ENCODE data around the gene TGM2.

TGM2 gene

DNA sequence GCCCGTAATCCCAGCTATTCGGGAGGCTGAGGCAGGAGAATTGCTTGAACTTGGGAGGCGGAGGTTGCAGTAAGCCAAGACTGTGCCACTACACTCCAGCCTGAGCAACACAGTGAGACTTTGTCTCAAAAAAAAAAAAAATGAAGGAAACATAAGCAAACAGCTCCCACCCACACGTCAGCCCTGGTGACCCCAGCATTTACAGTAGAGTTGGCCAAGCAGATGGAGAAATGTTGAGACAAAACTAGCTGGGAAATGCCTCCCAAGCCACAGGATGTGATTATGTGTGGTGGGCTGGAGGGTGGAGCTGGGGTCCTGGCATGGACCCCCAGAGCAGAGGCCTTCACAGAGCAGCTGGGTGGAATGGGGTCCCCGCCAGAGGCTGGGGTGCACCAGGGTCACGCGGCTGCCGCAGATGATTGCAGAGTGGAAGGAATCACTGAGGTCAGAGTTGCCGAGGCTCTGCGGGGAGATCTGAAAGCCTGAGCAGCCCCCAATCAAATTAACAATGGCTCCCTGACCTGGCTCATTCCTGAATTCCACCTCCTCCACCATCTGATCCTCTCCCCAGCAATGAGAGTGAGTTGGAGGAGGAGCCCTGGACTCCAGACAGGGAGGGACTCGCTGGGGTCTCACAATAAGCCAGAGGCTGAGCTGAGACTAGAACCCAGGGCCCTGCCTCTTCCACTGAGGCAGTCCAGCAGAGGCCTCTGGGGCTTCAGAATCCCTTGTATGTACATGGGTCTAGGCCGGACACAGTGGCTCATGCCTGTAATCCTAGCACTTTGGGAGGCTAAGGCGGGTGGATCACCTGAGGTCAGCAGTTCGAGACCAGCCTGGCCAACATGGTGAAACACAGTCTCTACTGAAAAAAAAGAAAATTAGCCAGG lies 34.7 kb upstream of the TGM2 start:
- no peak for DNase-seq (ENCODE audit: low spot score)

DNA sequence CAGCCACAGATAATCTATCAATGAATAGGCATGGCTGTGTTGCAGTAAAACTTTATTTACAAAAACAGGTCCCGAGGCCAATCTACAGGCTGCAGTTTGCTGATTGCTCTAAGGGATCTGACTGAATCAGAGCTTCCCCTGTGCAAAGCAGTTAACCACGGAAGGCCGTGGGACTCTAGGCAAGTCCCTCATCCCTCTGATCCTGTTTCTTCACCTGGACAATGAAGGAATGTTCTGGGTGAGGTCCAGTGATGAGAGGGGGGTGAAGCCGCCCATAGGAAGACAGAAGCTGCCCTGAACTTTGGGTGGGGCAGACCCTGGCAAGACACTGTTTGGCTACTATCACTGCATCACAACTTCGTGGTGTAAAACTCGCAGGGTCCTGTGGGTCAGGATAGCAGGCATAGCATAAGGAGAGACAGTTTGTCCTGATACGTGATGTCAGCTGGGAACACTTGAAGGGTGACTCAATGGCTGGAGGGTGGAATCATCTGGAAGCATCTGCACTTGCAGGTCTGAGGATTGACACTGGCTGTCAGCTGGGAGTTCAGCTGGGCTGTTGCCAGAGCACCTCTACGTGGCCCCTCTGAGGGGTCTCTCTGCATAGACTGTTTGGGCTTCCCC lies 33.3 kb upstream of the TGM2 start:
- no peak for DNase-seq (ENCODE audit: low spot score)

DNA sequence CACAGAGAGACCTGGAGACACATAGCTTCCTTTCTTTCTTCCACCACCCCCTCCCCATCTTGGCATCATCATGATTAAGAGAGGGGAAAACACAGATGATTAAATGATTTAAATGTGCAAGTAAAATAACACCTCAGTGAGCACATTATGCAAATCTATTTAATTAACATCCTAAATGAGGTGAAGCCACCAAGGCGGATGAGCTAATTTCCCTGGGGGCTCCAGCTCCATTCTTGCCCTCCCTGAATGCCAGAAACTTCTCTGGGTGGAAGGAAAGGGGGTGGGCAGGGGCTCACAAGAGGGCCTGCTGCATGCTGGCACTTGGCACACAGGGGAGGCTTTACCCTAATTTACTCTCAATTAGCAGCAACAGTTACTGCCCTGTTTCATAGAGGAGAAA lies 32.5 kb upstream of the TGM2 start:
- no peak for DNase-seq (ENCODE audit: low spot score)

DNA sequence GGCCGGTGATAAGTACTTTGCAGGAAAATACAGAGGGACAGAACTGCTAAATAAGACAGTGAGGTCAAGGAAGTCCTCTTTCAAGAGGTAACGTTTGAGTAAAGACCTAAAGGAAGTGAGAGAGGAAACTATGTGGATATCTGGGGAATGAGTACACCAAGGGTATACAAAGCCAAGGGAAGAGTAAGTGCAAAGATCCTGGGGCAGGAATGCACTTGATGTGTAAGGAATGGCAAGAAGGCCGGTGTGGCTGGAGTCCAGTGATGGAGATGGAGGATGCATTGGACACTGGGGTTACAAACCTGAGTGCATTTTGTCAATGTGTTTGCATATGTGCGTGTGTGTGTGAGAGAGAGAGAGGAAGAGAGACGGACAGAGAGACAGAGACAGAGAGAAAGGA lies 32.1 kb upstream of the TGM2 start:
- DNase-seq (ENCODE audit: low spot score), result no peak

DNA sequence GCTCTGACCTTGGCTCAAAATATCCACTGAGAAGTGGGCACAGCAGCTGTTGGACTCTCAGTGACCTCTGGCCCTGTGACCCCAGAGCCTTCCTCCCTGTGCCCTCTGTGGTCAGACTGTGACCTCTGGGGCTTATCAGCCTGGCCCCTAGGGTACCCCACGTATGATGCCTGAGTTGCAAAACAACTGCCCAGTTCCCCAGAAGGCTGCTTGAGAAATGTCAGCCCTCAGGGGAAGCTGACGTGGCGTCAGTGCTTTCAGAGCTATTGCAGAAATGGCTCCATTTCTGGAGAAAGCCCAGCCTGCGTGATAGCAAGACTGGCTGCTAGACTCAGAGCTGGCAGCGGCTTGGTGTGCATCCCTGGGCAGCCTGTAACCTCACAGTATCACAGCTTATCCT lies 31.5 kb upstream of the TGM2 start:
- DNase-seq (ENCODE audit: low spot score), result no peak

DNA sequence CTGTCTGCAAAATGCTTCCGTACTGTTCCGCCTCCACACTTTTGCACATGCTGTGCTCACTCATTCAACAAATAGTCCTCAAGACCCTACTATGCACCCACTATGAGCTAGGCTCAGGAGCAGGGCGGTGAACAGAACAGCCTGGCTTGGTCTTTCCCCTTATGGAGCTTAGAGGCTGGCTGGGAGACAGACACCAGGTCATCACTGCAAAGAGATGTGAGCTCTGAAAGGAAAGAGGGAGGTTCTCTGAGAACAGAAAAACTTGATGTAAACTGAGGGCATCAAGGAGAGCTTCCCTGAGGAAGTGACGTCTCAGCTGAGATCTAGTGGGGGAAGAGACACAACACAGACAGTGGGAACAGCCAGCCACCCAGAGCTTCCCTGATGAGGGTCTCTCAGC lies 31.0 kb upstream of the TGM2 start:
- no peak for DNase-seq (ENCODE audit: low spot score)

DNA sequence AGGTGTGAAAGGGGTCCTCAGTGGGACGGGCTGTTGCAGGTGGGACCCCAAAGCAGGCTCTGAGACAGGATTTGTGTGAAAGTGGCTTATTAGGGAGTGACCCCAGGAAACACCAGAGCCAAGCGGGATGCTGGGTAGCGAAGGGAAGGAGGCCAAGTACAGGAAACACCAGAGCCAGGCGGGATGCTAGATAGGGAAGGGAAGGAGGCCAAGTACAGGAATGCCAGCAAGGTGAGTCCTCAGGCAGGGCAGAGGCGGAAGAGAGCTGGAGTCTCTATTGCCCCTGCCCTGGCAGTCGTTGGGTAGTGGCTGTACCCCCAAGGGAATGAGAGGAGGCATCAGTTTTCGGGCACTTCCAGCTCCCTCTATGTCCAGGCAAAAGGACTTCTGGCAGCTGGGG lies 30.5 kb upstream of the TGM2 start:
- no peak for DNase-seq (ENCODE audit: low spot score)

DNA sequence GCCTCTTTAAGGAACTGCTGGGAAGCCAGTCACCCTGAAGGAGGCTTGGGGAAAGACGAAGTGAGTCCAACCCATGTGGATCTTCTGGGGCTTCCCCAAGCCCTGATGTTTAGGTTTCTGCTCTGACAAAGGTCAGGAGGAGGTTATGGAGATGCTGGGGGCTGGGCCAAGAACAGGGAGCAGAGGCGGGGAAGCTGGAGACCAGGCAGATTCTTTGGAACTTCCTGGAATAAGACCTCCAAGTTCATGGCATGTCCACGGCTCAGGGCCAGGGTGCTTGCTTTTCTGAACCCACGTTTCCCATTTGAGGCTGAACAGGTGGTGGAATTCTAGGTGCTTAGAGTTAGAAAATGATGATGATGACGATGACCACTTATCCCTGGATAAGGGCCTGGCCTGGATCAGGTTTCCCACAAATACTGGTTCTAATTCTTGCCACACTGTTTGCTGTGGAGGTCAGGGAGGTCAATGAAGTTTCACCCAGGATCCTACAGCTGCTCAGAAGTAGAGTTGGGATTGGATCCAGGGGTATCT lies 30.0 kb upstream of the TGM2 start:
- no peak for DNase-seq (ENCODE audit: low spot score)

DNA sequence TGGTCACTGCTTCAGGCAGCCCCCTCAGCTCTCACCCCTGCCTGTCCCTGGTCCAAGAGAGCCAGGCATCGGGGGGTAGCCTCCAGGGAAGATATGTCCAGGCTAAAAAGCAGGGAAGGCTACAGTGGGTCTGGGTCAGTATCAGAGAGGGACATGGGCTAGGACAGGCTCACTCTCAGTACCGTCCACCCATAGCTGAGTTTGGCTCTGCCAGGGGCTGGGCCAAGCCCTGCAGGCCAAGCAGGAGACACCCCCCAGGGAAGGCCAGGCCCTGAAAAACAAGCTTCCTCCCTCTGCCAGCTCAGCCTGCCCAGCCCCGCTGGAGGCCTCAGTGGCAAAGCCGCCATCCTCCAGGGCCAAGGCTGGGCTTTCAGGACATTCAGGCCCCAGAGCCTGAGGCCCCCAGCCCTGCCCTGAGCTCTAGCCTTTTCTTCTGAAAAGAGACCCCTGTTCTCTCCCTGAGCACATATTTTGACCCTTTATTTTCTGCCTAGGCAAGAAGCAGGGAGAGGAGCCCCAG lies 28.6 kb upstream of the TGM2 start:
- no peak for DNase-seq (ENCODE audit: low spot score)

DNA sequence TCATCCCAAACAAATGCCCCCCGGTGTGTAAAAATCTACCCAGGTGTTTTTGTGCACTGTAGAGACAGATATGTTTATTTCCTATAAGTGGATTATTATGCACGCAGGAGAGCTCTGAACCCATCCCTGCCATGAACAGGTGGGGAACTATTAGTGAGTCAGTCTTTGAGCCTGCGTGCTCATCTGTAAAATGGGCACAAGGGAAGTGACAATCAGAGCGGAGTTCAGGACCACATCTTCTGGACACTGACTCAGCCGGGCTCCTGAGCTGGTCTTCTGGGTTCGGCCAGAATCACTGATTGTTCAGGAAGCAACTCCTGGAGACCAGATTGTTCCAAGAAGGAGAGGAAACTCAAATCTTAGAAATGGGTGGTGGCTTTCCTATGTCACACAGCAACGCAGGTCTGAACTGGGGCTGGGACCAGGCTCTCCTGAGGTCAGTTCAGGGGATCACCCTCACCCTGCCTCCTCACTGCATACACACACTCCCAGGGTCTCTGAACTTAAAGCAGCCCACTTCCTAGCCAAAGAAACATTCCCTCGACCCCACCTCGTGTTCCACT lies 27.3 kb upstream of the TGM2 start:
- no peak for DNase-seq (ENCODE audit: low spot score)

DNA sequence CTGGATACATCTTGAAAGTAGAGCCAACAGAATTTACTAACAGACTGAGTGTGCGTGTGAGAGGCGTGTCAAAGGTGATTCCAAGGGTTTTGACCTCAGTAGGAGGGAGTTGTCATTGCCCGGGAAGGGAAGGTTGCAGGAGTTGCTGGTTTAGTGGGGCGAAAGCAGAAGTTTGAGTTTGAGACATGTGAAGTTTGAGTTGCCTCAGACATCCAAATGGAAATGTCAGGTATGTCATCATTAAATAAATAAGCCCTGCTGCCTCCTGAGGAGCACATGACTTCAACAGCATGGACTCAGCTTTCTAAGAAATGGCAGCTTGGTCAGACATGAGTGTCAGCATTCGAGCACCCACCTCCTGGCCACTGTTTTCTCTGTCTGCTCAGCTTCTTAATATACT lies 26.6 kb upstream of the TGM2 start:
- DNase-seq (ENCODE audit: low spot score), result no peak

DNA sequence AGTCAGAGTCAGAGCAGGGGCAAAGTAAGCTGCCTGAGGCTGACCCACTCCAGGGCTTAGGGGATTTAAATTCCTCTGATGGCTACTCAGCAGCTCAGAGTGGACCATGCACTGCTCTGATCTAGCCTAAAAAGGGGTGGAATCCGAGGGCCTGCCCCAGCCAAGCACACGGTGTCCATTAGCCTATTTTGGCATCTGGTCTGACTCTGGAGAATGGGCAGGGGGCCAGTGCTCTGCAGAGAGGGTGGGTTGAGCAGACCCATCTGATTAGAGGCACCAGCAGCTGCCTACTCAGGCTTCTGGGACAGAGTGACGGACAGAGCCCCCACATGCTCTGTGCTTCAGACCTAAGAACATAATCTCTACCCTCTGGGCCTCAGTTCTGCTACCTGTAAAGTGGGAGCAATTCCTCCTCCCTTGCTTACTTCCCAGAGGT lies 25.9 kb upstream of the TGM2 start:
- DNase-seq (ENCODE audit: low spot score), result no peak

DNA sequence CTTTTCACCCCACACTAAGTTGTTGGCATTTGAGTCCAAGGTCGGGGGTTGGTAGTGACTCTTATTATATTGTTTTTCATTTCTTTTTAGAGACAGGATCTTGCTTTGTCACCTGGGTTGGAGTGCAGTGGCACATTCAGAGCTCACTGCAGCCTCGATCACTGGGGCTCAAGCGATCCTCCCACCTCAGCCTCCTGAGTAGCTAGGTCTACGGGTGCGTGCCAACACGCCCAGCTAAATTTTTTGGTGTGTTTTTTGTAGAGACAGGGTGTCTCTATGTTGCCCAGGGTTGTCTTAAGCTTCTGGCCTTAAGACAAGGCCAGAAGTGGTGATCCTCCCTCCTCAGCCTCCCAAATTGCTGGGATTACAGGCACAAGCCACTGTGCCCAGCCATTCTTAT lies 25.1 kb upstream of the TGM2 start:
- no peak for DNase-seq (ENCODE audit: low spot score)

DNA sequence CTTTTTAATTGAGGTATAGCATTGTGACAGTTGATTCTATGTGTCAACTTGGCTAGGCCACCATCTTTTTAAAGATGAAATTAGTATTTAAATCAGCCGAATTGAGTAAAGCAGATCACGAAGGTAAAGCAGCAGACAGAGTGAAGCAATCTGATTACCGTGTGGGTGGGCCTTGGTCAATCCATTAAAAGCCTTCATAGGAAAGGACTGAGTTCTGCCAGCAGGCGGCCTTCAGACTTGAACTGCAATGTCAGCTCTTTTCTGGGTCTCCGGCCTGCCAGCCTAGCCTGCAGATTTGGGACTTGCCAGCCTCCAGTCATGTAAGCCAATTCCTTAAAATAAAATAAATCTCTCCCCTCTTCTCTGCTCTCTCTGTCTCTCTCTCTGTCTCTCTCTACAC lies 22.4 kb upstream of the TGM2 start:
- no peak for DNase-seq (ENCODE audit: low spot score)

DNA sequence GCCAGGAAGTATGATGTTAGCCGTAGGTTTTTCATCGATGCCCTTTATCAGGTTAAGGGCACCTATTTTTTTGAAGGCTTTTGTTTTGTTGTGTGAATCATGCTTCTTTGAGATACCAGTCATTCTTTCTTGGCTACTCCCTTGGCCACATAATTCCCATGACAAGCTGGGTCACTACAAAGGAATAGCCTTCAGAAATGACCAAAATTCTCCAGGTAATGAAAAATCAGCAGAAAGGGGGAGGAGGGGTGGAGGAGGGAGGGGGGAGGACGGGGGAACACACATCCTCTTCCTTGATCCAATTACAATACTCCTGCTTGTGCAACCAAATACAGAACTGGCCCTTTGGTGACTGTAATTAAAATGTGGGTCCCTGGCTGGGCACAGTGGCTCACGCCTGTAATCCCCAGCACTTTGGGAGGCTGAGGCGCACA lies 21.7 kb upstream of the TGM2 start:
- no peak for DNase-seq (ENCODE audit: low spot score)

DNA sequence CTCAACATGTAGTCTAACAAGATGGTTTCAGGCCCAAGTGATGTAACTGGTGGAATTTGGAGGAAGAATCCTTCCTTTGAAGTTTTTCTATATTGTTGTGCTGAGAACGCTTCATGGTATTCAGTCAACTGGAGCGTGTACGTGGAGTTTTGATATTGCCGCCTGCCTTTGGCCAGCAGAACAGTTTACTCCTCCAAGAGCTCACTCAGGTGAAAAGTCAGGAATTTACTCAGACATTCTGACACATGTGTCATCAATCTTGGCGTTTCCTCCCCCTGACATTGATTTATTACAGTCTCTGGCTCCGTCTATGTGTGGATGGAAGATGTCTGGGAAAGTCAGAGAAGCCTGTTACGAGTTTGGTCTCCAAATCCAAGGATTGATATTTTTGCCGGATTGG lies 19.0 kb upstream of the TGM2 start:
- DNase-seq (ENCODE audit: low spot score), result no peak

DNA sequence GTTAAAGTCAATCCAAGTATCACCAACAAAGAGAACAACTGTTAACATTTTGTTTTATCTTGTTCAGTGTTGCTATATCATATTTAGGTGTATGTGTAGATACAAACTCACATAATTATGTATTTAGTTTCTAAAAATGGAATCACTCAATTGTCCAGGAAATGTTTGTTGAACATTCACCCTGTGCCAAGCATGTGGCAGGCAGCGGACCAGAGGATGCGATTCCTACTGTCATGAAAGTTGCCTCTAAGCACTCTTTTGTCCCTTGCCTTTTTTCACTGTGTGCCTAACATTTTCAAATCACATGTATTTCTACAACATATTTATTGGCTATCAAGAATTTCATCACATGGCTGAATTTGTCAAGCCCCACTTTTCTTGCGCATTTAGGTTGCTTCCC lies 16.9 kb upstream of the TGM2 start:
- no peak for DNase-seq (ENCODE audit: low spot score)

DNA sequence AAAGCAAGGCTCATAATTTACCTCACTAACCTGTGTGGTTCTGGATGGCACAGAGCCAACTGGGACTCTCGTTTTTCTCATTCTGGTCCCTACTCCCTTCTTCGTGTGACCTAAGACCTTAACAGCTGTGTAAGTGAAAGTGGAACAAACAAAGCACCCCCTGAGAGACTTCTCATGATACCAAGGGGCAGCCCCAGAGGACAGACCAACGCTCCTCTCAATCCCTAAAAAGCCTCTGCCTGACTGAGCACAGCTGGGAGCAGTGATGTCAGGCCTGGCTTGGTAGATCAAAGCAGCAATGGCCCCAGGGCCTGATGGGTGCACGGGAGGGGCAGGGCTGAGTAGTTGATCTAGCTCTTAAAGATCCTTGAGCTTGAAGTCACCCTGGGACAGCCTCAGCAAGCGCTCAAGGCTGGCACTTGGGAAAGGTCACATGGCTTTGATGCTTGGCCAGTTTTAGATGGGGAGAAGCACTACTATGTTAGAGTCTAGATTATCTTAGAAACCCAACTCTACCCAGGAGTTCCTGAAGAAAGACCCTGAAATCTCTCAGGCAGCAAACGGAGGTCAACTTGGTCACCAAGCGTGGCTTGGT lies 16.2 kb upstream of the TGM2 start:
- no peak for DNase-seq (ENCODE audit: low spot score)

DNA sequence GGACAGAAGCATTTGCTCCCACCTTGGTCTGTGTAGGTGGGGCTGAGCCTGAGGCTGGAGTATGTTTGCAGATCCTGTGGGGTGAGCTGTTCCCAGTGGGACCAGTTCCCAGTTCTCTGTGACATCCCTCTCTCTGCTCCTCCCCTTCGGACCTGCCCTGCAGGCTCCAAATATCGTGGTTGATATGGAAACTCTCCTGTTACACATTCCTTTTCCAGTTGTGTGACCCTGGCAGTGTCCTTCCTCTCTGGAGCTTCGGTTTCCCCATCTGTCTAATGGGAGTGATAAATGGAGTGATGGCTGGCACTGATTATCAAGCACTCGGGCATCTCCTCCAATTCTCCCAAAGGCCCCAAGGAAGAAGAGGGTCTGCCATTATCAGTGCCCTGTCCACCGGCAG lies 15.7 kb upstream of the TGM2 start:
- no peak for DNase-seq (ENCODE audit: low spot score)

DNA sequence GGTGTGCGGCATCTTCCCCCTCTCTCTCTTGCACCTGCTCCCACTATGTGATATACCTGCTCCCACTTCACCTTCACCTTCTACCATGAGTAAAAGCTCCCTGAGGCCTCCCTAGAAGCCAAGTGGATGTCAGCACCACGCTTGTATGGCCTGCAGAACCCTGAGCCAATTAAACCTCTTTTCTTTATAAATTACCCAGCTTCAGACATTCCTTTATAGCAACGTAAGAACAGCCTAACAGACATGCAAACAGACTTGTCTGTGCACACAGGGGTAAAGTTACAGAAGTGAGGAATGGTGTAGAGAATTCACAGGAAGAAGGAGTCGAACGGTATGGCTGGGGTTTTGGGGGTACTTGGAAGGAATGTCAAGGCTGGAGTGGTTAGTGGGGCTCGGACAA lies 14.8 kb upstream of the TGM2 start:
- no peak for DNase-seq (ENCODE audit: low spot score)

DNA sequence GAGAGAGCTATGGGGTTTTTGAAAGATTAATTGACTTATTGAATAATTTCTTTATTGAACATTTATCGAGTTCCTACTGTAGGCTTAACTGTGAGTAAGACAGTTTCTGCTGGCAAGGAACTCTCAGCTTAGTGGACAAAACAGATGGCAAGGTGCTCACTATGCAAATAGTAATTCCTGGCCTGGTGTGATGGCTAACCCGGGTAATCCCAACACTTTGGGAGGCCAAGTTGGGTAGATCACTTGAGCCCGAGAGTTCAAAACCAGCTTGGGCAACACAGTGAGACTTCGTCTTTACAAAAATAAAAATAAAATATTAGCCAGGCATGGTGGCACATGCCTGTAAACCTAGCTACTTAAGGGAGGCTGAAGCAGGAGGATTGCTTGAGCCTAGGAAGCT lies 13.5 kb upstream of the TGM2 start:
- DNase-seq (ENCODE audit: low spot score), result no peak

DNA sequence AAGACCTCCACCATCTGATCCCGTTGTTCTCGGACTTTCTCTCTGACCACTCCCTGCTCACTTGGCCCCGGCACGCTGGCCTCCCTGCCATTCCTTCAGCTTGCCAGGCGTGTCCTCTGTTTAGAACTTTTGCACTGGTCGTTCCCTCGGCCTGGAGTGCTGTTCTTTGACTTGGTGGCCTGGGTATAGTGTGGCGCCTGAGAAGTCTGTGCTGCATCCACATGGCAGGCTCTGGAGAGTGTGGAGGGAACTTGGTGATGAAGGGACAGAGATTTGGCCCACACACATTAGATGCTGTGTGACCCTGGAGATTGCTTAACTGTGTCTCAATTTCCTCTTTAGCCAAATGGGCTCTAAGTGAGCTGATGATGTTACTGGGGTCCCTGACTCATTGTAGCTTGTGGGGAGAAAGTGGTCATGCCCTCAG lies 13.0 kb upstream of the TGM2 start:
- no peak for DNase-seq (ENCODE audit: low spot score)

DNA sequence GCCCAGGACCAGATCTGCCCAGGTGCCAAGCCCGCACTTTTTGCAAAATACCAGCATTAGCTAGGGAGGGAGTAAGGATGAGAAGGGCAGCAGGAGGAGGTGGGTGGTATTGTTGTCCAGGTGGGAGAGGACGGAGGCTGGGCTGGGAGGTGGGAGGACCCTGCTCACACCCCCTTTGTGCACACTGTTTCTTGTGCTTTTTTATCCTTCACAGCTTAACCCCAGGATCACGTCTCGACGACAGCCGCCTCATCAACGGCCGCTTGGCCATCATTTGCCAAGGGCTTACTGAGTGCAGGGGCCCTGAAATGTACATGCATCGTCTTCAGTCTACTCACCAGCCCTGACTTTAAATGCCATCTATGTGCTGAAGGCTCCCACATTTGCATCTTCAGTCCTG lies 12.1 kb upstream of the TGM2 start:
- no peak for DNase-seq (ENCODE audit: low spot score)
